Measurements from ENCODE around the gene SLC38A8.

Gene SLC38A8

DNA sequence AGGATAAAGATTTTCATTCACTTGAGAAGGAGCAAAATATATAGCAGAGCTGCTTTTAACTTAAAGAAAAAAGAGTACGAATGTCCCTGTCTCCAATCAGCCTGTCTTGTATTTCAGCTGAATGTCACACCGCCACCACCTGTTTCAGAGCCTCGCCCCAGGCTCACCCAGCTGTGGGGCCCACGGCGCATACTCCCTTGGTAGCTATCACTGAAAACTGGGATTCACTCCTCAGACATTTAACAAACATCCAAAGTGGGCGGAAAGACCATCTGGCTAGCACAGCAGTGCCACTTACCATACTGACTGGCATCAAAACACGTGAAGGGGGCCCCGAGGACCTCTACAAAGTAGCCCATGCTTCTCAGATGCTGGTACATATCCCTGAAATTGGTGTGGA lies 25.4 kb upstream of the SLC38A8 start:
- DNase-seq, result no peak

DNA sequence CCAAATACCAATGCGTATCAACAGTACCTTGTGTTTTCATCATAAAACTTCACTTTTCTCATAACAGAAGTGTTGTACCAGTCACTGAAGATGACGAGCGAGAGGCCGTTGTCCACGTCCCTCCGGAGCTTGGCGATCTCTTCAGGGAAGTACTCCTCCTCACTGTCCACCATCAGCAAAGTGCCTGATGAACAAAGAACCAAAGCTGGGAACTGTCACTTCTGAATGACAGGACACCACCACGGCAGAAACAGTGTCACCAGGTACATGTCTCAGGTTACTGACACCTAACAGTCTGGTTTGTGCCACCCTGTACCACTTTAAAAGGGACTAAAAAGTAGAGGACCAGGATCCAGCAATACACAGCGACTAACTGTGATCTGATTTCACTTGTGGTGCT lies 25.0 kb upstream of the SLC38A8 start:
- DNase-seq, result no peak

DNA sequence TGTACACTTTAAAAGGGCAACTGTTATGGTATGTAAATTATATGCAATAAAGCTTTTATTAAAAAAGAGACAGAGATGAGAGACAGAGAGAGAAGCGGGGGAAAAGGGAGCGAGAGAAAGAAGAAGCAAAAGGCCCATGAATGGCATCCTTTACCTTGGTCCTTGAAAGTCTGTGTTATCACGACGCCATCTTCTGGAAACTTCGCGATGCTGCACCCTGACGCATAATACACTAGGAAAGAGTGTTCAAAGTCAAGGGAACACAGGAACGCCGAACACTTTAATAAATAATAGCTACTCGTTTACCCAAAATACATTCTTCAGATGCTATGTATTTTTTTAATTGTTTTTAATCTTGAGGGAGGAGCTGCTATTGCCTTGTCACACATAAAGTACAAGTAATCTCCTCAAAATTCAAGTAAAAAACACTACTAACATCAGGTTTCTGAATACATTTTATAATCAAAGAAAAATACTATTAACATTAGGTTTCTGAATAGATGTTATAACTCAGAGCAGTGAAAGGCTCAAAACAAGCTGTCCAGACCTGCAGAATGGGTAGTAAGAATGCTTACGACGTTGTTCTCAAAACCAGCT lies 23.0 kb upstream of the SLC38A8 start:
- peak; percentile 40 for DNase-seq

DNA sequence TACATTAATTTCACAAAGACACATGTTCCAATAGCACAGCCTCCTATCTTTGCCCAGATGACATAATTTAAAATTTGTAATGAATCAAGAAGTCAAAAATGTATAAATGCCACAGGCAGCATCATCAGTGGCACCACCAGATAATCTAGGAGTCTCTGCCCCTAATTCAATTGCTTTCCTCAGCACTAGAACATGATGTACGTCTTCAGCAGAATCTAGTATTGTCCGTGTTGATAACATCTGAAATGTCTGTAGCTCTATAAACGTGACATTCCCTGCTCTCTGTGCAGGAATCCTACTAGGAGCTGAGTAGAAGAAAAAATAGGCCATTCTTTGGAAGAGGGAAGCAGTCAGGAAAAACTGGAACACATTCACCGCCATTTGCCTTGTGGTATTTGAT lies 21.4 kb upstream of the SLC38A8 start:
- no peak for DNase-seq

DNA sequence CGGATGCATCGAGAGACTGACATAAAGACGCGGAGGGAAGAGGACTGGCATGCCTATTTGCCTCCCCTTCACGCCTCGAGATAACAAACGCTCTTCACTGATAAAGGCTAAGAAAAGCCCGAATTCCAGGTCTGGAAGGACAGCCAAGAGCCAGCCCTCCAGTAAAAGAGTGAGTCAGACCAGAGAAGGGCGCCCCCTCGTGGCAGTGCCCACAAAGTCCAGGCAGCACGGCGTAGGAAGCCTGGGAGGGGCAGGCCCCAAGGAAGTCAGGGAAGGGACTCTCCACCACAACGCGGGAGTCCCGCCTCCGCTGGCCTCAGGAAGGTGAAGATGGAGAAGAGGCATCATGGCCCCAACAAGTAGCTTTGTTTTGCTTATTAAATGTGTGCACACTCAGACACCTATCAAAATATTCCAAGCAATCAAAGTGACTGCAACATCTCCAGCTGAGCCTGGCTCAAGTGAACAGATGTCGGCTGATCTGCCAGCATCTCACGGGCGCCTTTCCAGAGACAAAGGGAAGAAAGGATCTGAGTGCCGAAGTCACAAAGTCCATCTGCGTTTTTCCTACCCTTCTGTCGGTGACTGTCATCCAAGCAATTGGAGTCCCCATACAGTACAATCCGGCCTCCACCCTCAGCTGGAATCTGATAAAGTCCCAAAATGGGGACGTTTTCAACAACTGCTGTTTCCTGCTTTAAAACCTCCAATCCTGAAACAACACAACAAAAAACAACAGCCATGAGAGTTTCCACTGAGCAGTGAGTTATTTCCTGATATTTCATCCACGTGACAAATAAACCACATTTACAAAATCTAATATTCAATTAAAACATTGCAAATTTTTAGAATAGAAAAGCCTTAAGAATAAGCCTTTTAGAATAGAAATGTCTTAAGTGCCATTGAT lies 20.4 kb upstream of the SLC38A8 start:
- peak; percentile 24 for DNase-seq

DNA sequence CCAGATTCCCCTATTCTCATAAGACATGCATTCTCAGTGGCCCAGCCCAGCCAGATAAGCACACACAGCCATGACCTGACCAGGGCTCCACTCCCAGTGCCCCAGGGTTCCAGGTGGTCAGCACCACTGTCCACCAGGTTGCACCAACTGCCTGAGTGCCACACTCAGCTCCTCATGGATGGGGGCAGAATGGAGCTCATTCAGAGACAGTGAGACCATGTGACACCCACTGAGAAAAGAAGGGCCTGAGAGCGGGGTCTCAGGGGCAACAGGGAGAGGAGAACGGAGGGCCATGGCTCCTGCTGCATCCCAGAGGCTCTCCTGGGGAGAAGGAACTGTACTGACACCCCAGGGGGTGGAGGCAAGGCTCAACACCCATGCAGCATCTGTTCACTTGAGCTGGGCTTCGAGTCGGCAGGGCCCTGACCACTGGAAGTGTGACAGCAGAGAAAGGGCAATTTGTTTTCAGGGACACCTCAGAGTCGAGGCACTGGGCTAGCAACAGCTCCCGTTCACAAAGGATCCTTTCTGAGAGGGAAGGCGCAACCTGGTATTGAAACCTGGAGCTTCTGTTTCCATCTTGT lies 18.7 kb upstream of the SLC38A8 start:
- no peak for DNase-seq

DNA sequence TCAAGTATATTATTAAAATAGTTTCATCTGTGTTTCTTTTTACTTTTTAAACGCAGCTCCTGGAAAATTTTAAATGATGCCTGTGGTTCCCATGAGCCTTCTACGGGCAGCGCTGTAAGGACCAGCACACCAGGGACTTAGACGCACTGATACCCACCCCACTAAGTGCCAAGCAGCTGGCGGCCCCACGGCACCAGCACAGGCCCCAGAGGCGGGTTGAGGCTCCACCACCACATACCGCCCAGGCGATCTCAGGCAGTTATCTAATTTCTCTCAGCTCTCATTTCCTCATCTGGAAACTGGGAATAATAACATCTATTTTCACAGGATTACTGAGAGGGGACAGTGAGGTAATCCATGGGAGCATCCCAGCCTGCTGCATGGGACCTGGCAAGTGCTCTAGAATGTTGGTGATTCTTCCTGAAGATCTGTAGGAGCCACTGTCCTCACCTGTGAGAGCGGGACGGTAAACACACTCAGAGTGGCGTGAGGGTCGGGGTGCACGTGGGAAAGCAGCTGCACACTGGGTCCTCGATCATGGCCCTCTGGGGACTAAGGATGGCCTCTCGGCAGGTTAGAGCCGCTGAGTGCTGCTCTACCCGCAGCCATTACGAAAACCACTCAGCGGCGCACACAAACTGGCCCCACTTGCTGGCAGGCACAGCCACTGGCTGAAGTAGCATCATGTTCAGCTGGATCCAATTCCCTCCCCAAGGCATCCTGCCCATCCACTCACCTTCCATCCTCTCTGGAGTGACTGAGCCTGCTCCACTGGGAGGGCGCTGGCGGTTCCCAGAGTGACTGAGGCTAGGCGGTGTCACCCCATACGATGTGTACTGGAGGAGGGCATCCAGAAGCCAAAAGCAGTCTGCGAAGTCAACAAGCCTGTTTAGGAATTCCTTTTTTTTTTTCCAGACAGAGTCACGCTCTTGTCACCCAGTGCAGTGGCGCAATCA lies 17.6 kb upstream of the SLC38A8 start:
- DNase-seq, result no peak

DNA sequence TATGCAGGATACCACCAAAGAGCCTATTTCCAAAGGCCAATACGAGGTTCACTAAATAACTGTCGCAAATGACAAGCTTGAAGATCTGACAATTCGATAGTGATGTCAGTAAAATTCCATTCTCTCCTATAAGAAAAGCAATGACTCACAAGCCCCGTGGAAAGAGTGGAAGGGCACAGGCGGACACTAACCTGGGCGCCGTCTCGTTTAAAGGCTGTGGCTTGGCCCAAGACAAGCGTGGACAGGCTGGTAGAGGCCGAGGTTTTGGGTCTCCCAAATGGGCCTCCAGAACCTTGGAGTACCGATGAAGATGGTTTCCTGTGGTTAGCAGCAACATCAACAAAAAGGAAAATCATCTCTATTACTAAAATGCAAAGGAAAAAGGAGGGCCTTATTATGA lies 16.5 kb upstream of the SLC38A8 start:
- DNase-seq, result no peak

DNA sequence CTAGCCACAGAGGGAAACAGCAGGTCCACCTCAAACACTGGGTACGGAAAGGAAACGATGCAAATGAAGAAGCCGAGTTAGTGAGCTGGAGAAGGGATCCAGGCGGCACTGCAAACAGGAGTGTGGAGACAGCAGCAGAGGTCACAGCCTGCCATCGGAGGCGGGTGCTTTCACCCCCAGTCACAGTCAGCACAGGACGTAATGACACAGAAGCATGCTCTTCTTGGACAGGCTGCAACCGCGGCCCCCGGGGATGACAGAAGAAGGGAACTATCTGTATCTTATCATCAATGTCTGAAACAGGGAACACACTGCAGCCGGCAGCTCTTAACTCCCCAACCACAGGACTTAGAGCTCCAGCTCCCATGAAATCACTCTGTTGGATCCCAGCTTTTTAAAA lies 16.1 kb upstream of the SLC38A8 start:
- no peak for DNase-seq

DNA sequence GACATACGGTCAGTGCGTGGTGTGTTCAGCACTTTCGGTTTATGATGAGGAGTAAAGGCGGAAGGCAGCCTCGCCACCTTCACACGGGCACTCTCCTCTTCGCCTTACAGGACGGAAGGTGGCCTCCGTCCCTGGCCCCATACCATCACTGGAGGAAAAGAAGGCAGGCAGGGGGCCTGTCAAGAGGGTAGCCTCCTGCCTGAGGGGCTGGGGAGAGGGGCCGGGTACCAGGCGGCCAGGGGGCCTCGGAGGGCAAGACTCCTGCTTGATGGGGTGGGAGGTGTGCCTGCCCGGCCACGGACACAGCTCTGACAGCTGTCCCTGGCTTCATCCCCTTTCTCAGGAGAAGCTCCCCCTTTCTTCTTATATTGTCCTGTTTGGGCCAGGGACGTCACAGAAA lies 15.6 kb upstream of the SLC38A8 start:
- DNase-seq, result no peak

DNA sequence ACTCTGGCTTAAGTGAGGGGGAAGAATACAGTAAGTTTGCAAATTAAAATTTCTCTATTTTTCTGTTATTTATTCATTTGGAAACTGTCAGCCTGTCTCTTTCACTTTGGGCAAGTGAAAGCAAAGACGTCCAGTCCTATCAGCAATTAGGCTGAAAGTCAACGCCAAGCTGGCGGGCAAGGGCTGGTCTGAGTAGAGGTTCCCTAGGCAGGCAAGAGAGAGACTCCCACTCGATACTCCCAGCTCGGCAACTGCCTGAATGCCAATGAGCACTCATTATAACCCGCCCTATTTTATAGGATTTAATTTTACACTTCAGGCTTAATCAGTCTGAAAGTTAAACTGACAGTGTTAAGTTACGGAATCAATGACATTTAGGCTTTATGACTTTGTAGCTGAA lies 14.3 kb upstream of the SLC38A8 start:
- no peak for DNase-seq

DNA sequence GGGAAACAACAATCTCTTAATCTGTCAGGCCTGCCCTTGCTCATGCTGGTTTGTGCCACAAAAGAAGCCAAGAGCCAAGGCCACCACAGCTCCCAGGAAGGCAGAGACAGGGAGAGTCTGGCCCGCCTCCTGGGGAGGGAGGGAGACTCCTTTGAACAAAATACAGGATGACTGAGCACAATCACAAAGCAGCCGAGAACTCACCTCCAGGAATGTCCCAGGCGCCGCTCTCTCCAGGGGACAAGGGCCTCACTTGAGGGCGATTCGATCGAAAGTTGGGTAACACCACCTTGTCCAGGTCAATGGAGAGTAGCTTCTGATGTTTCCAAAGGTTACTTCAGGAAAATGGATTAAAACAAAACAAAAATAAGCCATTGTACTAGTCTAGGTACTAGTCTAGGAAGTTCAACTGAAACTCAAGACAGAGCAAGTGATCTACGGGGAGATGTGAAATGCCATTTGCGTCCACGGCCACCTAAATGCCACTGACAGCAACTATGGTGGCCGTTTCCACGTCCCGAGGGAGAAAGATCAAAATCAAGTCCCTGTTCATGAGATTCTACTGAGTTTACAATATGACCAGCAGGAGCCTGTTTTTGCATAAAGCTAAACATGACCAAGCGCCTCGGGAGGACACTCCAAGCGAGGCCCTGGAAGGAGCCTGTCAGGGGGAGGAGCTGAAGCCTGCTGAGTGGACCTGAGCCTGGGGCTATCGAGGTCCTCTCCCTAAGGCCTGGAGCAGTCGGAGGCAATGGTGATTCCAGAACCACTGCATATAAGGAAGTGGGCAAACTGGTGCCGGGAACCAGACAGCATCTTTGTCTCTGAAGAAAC lies 13.4 kb upstream of the SLC38A8 start:
- no peak for DNase-seq

DNA sequence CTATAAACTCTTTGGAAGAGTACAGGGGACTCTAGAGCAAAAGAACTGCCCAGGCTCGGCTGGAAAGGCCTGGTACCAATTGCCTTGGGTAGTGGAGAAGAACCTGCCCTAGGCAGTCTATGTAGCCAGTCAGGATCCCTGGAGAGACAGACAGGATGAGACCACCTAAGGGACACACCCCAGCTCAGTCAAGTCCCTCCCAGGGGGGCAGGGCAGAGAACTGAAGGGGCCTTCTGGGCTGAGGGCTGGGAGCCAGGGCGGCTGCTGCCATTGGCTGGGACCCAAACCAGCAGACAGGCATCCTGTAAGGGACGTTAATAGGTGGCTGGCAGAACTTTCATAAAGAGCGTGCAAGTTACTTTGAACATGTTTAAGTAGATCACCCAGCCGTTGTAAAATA lies 12.8 kb upstream of the SLC38A8 start:
- no peak for DNase-seq

DNA sequence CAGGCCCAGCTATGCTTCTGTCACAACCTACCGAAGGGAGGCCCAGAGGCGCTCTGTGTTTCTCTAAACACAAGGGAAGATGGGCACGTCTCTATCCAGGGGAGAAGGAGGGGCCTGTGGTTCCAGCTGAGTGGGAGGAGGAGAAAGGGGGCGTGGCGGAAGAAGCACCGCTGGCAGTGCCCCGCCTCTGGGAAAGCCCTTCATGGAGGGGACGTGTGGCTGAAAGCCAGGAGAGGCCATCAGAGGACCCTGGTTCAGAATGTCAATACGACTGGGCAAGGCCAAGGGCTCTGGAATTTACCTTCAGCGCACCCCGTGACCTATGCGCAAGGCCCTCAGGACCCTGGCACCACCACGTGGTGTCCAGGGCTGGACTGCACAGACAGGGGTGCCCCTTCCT lies 12.3 kb upstream of the SLC38A8 start:
- no peak for DNase-seq

DNA sequence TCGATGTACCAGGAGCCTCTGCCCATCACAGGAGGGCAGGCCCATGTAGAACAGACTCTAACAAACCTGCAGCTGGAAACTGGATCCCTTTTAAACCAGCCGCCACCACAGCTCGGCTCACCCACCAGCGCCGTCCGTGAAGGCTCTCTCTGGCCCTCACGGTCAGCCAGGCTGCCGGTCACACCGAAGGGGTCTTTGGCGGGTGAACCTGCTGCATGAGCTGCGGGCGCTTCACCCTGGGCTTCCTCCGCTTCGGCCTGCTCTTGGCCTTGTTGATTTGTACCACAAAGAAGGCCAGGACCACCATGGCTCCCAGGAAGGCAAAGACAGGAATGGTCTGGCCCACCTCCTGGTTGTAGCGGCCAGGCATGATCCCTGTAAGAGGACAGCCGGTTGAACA lies 11.7 kb upstream of the SLC38A8 start:
- no peak for DNase-seq

DNA sequence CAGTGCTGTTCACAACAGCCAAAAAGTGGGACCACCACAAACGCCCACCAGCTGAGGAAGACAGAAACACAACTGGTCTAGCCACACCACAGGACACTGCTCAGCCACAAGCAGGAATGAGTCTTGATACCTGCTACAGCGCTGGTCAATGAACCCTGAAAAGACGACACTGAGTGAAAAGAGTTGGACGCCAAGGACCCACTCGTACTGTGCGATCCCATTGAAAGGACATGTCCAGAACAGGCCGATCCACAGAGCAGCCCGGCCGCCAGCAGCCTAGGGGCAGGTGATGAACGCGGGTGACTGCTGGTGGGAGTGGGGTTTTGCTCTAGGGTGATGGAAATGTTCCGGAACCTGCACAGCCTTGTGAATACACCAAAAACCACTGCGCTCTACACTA lies 10.6 kb upstream of the SLC38A8 start:
- DNase-seq, result no peak

DNA sequence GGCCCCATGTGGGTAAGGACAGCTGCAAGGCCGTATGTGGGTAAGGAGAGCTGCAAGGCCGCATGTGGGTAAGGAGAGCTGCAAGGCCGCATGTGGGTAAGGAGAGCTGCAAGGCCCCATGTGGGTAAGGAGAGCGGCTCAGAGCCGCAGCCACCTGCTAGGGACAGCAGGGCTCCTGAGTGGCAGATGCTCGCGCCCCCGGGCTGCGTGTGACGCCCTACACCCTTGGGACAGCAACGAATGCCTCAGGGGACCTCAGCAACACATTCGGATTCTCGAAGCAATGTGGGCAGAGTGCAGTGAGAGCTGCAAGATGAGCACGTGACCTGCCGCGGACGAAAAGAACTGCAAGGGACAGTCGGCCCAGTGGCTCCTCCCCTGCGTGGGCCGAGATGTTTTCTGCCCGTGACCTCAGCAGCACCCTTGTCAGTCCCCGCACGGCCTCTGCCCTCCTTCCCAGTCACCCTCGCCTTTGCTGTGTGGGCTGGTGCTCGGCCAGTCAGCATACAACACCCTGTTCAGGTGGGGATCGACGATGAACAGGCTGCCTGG lies 9.6 kb upstream of the SLC38A8 start:
- no peak for DNase-seq

DNA sequence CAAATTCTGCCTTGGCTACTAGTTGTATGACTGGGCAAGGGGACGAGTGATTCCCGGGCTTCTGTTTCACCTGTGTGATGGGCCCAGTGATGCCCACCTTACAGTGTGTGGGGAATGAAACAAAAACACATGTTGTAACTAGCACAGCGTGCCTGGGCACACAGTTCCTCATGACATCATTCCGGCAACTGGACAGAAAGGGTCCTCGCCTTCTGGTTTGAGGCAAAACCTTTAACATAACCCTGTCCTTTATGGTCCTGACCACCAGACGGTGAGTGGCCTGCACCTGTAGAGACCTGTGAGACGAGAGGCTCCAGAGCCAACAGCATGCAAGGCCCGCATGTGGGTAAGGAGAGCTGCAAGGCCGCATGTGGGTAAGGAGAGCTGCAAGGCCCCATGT lies 7.7 kb upstream of the SLC38A8 start:
- DNase-seq, result no peak

DNA sequence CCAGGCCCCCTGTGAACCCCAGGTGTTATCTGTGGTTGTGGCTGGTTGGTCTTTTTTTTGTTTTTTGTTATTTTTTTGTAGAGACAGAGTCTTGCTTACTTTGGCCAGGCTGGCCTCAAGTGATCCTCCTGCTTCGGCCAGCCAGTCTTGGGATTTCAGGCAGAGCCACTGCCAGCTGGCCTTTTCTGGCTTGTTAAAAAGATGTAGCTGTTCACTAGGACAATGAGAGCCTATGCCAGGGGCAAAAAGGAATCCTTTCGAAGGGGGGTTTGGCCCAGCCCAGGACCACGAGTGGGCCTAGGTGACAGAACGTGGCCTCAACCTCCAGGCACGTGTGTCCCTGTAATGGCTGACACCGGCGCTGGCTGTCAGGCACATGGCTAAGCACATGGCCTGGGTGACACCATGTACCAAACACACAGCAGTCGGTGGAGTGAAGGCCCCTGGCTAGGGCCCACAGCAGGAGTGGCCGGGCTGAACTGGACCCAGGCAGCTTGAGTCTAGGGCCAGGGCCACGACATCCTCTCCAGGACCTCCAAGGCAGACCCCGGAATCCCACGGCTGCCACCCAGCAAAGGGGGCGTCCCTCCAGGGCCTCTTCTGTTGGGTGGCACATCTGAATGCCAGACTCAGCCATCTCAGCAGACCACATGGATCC lies 6.9 kb upstream of the SLC38A8 start:
- DNase-seq, result no peak

DNA sequence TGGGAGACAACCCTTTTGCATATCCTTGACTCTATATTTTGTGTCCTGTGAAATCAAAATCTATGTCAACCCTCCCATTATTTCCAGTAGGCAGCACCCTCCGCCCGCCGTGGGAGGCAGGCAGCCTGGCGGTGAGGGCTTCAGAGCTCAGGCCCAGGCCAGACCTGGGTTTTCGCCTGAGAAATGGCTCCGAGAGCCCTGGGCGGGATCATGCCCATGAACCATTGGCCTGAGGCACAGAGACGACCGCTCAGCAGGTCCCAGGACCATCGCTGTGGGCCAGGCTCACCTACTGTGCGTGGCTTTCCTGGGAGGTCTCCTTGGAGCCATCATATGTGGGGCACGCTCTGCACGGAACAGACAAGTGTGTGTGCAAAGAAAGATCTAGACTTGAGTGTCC lies 6.3 kb upstream of the SLC38A8 start:
- DNase-seq, result no peak

DNA sequence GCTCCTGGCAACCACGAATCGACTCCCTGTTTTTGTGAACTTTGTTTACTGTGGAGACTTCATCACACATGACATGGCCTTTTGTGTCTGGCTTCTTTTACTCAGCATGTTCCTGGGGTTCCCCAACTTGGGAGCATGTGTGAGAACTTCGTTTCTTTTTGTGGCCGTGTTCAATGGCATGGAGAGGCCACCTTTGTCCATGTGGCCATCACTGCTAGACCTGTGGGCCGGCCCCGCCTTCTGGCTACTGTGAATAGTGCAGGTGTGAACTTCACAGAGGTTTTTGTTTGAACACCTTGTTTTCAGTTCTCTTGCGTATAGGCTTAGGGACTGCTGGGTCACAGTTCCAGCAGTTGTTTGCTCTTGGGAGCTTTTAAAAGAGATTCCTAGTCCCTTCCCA lies 5.7 kb upstream of the SLC38A8 start:
- no peak for DNase-seq
